Right renal cortex interstitium (tissue), 3 donors: ENCODE measurements around the gene CPA4. TPM values are rescaled to one million over a fixed set of nuclear protein-coding genes. Genes with fewer than 3 reads are reported as not detected.
"Not testable (repeated sequence)": the region's sequence is repeated elsewhere in the genome, so short reads cannot be mapped to it uniquely, and the experiment has no call there.

ENCODE experiments used
- DNase-seq, 3 donors: peaks; one replicate each; pipeline ENCODE4 v3.0.0-alpha.2; 2013; ENCODE audit warnings: low read depth in 3 of 3, low spot score in 2 of 3
- polyA plus RNA-seq, 3 donors: library from polyadenylated mRNA; unstranded; fragments of 120-200 nt; gene quantifications; one replicate each; pipeline ENCODE4 v1.2.1, GENCODE V29; 2013; ENCODE audit not compliant: insufficient read length in 3 of 3

The CPA4 gene
- polyA plus RNA-seq: under 1 TPM; 0.16 to 0.50 (median 0.47) TPM

GRCh38 chr7:130292682-130293257 is at the start of gene CPA4:
TSS of gene CPA4 (plus strand) at chr7:130293161. CDS start at chr7:130293181, 20 bp downstream.
- DNase-seq: no peak

GRCh38 chr7:130243486-130243885 is 49.5 kb upstream of the CPA4 start:
- DNase-seq: not testable (repeated sequence)

GRCh38 chr7:130246491-130246890 is 46.5 kb upstream of the CPA4 start:
- DNase-seq: not testable (repeated sequence)

- not testable (repeated sequence) for DNase-seq
Measured at GRCh38 chr7:130248842-130249241, 44.1 kb upstream of the CPA4 start.

GRCh38 chr7:130249626-130250025 is 43.3 kb upstream of the CPA4 start:
- not testable (repeated sequence) for DNase-seq

- DNase-seq: no peak
Measured at GRCh38 chr7:130254555-130254954, 38.4 kb upstream of the CPA4 start.

GRCh38 chr7:130256704-130257103 is 36.3 kb upstream of the CPA4 start:
- DNase-seq: no peak

GRCh38 chr7:130258494-130259078 is 34.4 kb upstream of the CPA4 start:
- DNase-seq: no peak

GRCh38 chr7:130262448-130262847 is 30.5 kb upstream of the CPA4 start:
- no peak for DNase-seq

GRCh38 chr7:130263130-130263529 is 29.8 kb upstream of the CPA4 start:
- DNase-seq: no peak

- DNase-seq: no peak
Measured at GRCh38 chr7:130266258-130266960, 26.6 kb upstream of the CPA4 start, which contains the start of gene CPA2. TSS of gene CPA2 (plus strand) at chr7:130266863. CDS start at chr7:130266882, 19 bp downstream.

GRCh38 chr7:130266961-130267321 is 26.0 kb upstream of the CPA4 start:
- DNase-seq: no peak

- DNase-seq: no peak
Measured at GRCh38 chr7:130268463-130269317, 24.3 kb upstream of the CPA4 start.

GRCh38 chr7:130269318-130269694 is 23.7 kb upstream of the CPA4 start:
- no peak for DNase-seq

GRCh38 chr7:130270947-130271800 is 21.8 kb upstream of the CPA4 start:
- DNase-seq: no peak

GRCh38 chr7:130272381-130273080 is 20.4 kb upstream of the CPA4 start:
- no peak for DNase-seq

GRCh38 chr7:130273081-130273932 is 19.7 kb upstream of the CPA4 start:
- DNase-seq: peak; percentile 81 to 94 (median 91)

- DNase-seq: peak in 1 of 3 donors; percentile 49
Measured at GRCh38 chr7:130273933-130274255, 19.1 kb upstream of the CPA4 start.

GRCh38 chr7:130274296-130274695 is 18.7 kb upstream of the CPA4 start:
- DNase-seq: no peak
